WTC11 (cell line): ENCODE measurements around the gene ZFX. TPM values are rescaled to one million over a fixed set of nuclear protein-coding genes. Genes with fewer than 3 reads are reported as not detected.
A peak's percentile ranks its signal among the peaks of the same experiment; 100 is the strongest.

Source experiments
- ATAC-seq: fragments of 200-7000 bp; cut with Tn5 transposase; 2 replicates; pipeline ENCODE4 v1.10.0; 2021; ENCODE audit warnings: mild to moderate bottlenecking, moderate library complexity
- CTCF ChIA-PET: fragments of 300-600 bp; sonication (Branson Sonifier 250); formaldehyde crosslinking; loops from one replicate; lab custom pipeline; 2021; ENCODE audit warnings: antibody characterized with exemption; lab: Charles Lee
- POLR2A ChIA-PET: fragments of 350-600 bp; sonication (Branson Sonifier 250); formaldehyde crosslinking; loops from one replicate; lab custom pipeline; 2021; ENCODE audit warnings: antibody characterized with exemption; lab: Charles Lee
- DNase-seq: peaks from one replicate; pipeline ENCODE4 v3.0.0; 2021; ENCODE audit warnings: low spot score
- H3K27ac Mint-ChIP-seq: 2 replicates; pipeline ENCODE4 v1.8.0; 2021; ENCODE audit warnings: mixed read lengths
- H3K27me3 Mint-ChIP-seq: 2 replicates; pipeline ENCODE4 v1.8.0; 2021; ENCODE audit warnings: low read depth, mild to moderate bottlenecking, moderate library complexity, mixed read lengths
- H3K36me3 Mint-ChIP-seq: 2 replicates; pipeline ENCODE4 v1.8.0; 2021; ENCODE audit warnings: mixed read lengths
- H3K4me1 Mint-ChIP-seq: 2 replicates; pipeline ENCODE4 v1.8.0; 2022; ENCODE audit warnings: mixed read lengths
- H3K4me3 Mint-ChIP-seq: 2 replicates; pipeline ENCODE4 v1.8.0; 2021; ENCODE audit warnings: mild to moderate bottlenecking, moderate library complexity, mixed read lengths
- H3K9me3 Mint-ChIP-seq: 2 replicates; pipeline ENCODE4 v1.8.0; 2021; ENCODE audit warnings: mixed read lengths
- CREB1 ChIP-seq: sonication (generic); formaldehyde crosslinking; IDR thresholded peaks from 2 replicates; pipeline ENCODE4 v1.8.0; 2023; ENCODE audit warnings: mild to moderate bottlenecking, missing genetic modification reagents
- FOXK1 ChIP-seq: sonication (generic); formaldehyde crosslinking; IDR thresholded peaks from 2 replicates; pipeline ENCODE4 v1.8.0; 2022; ENCODE audit warnings: mild to moderate bottlenecking, moderate library complexity, missing genetic modification reagents
- FOXP1 ChIP-seq: sonication (generic); formaldehyde crosslinking; IDR thresholded peaks from 2 replicates; pipeline ENCODE4 v1.8.0; 2022; ENCODE audit warnings: missing genetic modification reagents, mild to moderate bottlenecking, moderate library complexity, borderline replicate concordance
- GRHL2 ChIP-seq: fragments of 250-450 bp; sonication (Bioruptor Pico); IDR thresholded peaks from 2 replicates; pipeline ENCODE4 v1.8.0; 2022; ENCODE audit warnings: mild to moderate bottlenecking, moderate library complexity; ENCODE audit not compliant: insufficient replicate concordance, severe bottlenecking
- HMGA2 ChIP-seq: fragments of 250-450 bp; sonication (Bioruptor Pico); IDR thresholded peaks from 2 replicates; pipeline ENCODE4 v1.4.0; 2021; ENCODE audit warnings: mild to moderate bottlenecking, moderate library complexity
- IRF2 ChIP-seq: sonication (generic); formaldehyde crosslinking; IDR thresholded peaks from 2 replicates; pipeline ENCODE4 v1.8.0; 2022; ENCODE audit warnings: low read depth, missing genetic modification reagents, borderline replicate concordance
- JAZF1 ChIP-seq: fragments of 250-450 bp; sonication (Bioruptor Pico); IDR thresholded peaks from 2 replicates; pipeline ENCODE4 v1.9.0; 2021; ENCODE audit warnings: moderate library complexity, mild to moderate bottlenecking, inconsistent platforms
- MXD4 ChIP-seq: fragments of 250-450 bp; sonication (Bioruptor Pico); IDR thresholded peaks from 2 replicates; pipeline ENCODE4 v1.8.0; 2021; ENCODE audit warnings: mild to moderate bottlenecking, moderate library complexity, borderline replicate concordance
- NFE2L1 ChIP-seq: sonication (generic); formaldehyde crosslinking; IDR thresholded peaks from 2 replicates; pipeline ENCODE4 v1.8.1; 2023; ENCODE audit warnings: missing genetic modification reagents
- SMAD3 ChIP-seq: sonication (generic); formaldehyde crosslinking; IDR thresholded peaks from 2 replicates; pipeline ENCODE4 v1.8.0; 2022; ENCODE audit warnings: missing genetic modification reagents, mild to moderate bottlenecking, borderline replicate concordance
- SOX15 ChIP-seq: fragments of 250-450 bp; sonication (Bioruptor Pico); IDR thresholded peaks from 2 replicates; pipeline ENCODE4 v1.9.0; 2021; ENCODE audit warnings: mild to moderate bottlenecking
- total RNA-seq: library from RNA; stranded (reverse); gene quantifications from 3 replicates; pipeline ENCODE4 v1.2.3, GENCODE V29; 2021
- TF ChIP-seq, protein P1 (sequence below): sonication (generic); formaldehyde crosslinking; IDR thresholded peaks from 2 replicates; pipeline ENCODE4 v1.8.1; 2023; ENCODE audit warnings: mild to moderate bottlenecking, missing genetic modification reagents, moderate library complexity
- TF ChIP-seq, protein P2 (sequence below): fragments of 250-450 bp; sonication (Bioruptor Pico); IDR thresholded peaks from 2 replicates; pipeline ENCODE4 v1.8.0; 2021; ENCODE audit warnings: mild to moderate bottlenecking
- TF ChIP-seq, protein P3 (sequence below): sonication (generic); formaldehyde crosslinking; IDR thresholded peaks from 2 replicates; pipeline ENCODE4 v1.8.0; 2023; ENCODE audit warnings: missing genetic modification reagents, mild to moderate bottlenecking, borderline replicate concordance
- TF ChIP-seq, protein P4 (sequence below): sonication (generic); formaldehyde crosslinking; IDR thresholded peaks from 2 replicates; pipeline ENCODE4 v1.8.1; 2023; ENCODE audit warnings: mild to moderate bottlenecking, missing genetic modification reagents, borderline replicate concordance
- TF ChIP-seq, protein P5 (sequence below): fragments of 200-600 bp; IDR thresholded peaks from 2 replicates; pipeline ENCODE4 v1.8.0; 2022; ENCODE audit warnings: antibody characterized with exemption
- TF ChIP-seq, protein P6 (sequence below): fragments of 250-450 bp; sonication (Bioruptor Pico); IDR thresholded peaks from 2 replicates; pipeline ENCODE4 v1.9.0; 2021; ENCODE audit warnings: mild to moderate bottlenecking, borderline replicate concordance
- TF ChIP-seq, protein P7 (sequence below): sonication (generic); formaldehyde crosslinking; IDR thresholded peaks from 2 replicates; pipeline ENCODE4 v1.8.1; 2023; ENCODE audit warnings: mild to moderate bottlenecking, missing genetic modification reagents

ZFX gene
- total RNA-seq, 1 experiment from 2014 or later, result 19.3 TPM

DNA sequence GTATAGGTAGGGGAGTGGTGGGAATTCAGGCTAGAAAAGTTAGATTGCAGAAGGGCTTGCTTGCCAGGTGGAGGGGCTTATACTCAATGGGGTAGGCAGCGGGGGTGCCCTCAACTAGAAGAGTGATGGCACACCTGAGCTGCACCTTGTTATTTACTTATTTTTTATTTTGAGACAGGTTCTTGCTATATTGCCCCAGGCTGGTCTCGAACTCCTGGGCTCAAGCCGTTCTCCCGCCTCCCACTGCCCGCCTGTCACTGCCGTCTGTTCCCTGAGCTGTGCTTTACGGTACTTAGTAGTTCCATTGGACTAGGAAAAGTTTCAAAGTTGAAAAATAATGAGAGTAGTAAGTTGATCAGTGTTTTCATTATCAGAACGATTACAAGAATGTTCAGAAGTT is 2.0 kb downstream of the ZFX start:
- H3K9me3 Mint-ChIP-seq, result no peaks in the 10 kb centered on the region
- ChIA-PET CTCF (no interaction called here), POLR2A (no interaction called here)
- H3K4me1 Mint-ChIP-seq, result peaks cover 46% of the 10 kb centered on the region
- H3K27ac Mint-ChIP-seq, result peak overlapping the region; percentile 98
- ATAC-seq (no peak), DNase-seq (no peak)
- no peaks in the 10 kb centered on the region for H3K27me3 Mint-ChIP-seq
- H3K36me3 Mint-ChIP-seq, result 0 out of 2 replicates have a peak, but pooled peaks cover 2% of the 10 kb centered on the region
- TF ChIP-seq GRHL2 (CRISPR knock-in tag) (no peak), HMGA2 (CRISPR knock-in tag) (no peak), FOXK1 (CRISPR knock-in tag) (no peak), JAZF1 (CRISPR knock-in tag) (no peak), CREB1 (CRISPR knock-in tag) (no peak), IRF2 (no peak), FOXP1 (CRISPR knock-in tag) (no peak), NFE2L1 (no peak), SOX15 (no peak), SMAD3 (CRISPR knock-in tag) (no peak), MXD4 (no peak)
- TF ChIP-seq, protein P1, sequence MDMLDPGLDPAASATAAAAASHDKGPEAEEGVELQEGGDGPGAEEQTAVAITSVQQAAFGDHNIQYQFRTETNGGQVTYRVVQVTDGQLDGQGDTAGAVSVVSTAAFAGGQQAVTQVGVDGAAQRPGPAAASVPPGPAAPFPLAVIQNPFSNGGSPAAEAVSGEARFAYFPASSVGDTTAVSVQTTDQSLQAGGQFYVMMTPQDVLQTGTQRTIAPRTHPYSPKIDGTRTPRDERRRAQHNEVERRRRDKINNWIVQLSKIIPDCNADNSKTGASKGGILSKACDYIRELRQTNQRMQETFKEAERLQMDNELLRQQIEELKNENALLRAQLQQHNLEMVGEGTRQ (CRISPR knock-in tag), result no peak
- TF ChIP-seq, protein P2, sequence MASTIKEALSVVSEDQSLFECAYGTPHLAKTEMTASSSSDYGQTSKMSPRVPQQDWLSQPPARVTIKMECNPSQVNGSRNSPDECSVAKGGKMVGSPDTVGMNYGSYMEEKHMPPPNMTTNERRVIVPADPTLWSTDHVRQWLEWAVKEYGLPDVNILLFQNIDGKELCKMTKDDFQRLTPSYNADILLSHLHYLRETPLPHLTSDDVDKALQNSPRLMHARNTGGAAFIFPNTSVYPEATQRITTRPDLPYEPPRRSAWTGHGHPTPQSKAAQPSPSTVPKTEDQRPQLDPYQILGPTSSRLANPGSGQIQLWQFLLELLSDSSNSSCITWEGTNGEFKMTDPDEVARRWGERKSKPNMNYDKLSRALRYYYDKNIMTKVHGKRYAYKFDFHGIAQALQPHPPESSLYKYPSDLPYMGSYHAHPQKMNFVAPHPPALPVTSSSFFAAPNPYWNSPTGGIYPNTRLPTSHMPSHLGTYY (CRISPR knock-in tag), result no peak
- TF ChIP-seq, protein P3, sequence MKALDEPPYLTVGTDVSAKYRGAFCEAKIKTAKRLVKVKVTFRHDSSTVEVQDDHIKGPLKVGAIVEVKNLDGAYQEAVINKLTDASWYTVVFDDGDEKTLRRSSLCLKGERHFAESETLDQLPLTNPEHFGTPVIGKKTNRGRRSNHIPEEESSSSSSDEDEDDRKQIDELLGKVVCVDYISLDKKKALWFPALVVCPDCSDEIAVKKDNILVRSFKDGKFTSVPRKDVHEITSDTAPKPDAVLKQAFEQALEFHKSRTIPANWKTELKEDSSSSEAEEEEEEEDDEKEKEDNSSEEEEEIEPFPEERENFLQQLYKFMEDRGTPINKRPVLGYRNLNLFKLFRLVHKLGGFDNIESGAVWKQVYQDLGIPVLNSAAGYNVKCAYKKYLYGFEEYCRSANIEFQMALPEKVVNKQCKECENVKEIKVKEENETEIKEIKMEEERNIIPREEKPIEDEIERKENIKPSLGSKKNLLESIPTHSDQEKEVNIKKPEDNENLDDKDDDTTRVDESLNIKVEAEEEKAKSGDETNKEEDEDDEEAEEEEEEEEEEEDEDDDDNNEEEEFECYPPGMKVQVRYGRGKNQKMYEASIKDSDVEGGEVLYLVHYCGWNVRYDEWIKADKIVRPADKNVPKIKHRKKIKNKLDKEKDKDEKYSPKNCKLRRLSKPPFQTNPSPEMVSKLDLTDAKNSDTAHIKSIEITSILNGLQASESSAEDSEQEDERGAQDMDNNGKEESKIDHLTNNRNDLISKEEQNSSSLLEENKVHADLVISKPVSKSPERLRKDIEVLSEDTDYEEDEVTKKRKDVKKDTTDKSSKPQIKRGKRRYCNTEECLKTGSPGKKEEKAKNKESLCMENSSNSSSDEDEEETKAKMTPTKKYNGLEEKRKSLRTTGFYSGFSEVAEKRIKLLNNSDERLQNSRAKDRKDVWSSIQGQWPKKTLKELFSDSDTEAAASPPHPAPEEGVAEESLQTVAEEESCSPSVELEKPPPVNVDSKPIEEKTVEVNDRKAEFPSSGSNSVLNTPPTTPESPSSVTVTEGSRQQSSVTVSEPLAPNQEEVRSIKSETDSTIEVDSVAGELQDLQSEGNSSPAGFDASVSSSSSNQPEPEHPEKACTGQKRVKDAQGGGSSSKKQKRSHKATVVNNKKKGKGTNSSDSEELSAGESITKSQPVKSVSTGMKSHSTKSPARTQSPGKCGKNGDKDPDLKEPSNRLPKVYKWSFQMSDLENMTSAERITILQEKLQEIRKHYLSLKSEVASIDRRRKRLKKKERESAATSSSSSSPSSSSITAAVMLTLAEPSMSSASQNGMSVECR (CRISPR knock-in tag), result no peak
- TF ChIP-seq, protein P4, sequence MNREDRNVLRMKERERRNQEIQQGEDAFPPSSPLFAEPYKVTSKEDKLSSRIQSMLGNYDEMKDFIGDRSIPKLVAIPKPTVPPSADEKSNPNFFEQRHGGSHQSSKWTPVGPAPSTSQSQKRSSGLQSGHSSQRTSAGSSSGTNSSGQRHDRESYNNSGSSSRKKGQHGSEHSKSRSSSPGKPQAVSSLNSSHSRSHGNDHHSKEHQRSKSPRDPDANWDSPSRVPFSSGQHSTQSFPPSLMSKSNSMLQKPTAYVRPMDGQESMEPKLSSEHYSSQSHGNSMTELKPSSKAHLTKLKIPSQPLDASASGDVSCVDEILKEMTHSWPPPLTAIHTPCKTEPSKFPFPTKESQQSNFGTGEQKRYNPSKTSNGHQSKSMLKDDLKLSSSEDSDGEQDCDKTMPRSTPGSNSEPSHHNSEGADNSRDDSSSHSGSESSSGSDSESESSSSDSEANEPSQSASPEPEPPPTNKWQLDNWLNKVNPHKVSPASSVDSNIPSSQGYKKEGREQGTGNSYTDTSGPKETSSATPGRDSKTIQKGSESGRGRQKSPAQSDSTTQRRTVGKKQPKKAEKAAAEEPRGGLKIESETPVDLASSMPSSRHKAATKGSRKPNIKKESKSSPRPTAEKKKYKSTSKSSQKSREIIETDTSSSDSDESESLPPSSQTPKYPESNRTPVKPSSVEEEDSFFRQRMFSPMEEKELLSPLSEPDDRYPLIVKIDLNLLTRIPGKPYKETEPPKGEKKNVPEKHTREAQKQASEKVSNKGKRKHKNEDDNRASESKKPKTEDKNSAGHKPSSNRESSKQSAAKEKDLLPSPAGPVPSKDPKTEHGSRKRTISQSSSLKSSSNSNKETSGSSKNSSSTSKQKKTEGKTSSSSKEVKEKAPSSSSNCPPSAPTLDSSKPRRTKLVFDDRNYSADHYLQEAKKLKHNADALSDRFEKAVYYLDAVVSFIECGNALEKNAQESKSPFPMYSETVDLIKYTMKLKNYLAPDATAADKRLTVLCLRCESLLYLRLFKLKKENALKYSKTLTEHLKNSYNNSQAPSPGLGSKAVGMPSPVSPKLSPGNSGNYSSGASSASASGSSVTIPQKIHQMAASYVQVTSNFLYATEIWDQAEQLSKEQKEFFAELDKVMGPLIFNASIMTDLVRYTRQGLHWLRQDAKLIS (CRISPR knock-in tag), result no peak
- TF ChIP-seq, protein P5, sequence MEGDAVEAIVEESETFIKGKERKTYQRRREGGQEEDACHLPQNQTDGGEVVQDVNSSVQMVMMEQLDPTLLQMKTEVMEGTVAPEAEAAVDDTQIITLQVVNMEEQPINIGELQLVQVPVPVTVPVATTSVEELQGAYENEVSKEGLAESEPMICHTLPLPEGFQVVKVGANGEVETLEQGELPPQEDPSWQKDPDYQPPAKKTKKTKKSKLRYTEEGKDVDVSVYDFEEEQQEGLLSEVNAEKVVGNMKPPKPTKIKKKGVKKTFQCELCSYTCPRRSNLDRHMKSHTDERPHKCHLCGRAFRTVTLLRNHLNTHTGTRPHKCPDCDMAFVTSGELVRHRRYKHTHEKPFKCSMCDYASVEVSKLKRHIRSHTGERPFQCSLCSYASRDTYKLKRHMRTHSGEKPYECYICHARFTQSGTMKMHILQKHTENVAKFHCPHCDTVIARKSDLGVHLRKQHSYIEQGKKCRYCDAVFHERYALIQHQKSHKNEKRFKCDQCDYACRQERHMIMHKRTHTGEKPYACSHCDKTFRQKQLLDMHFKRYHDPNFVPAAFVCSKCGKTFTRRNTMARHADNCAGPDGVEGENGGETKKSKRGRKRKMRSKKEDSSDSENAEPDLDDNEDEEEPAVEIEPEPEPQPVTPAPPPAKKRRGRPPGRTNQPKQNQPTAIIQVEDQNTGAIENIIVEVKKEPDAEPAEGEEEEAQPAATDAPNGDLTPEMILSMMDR, result no peak
- TF ChIP-seq, protein P6, sequence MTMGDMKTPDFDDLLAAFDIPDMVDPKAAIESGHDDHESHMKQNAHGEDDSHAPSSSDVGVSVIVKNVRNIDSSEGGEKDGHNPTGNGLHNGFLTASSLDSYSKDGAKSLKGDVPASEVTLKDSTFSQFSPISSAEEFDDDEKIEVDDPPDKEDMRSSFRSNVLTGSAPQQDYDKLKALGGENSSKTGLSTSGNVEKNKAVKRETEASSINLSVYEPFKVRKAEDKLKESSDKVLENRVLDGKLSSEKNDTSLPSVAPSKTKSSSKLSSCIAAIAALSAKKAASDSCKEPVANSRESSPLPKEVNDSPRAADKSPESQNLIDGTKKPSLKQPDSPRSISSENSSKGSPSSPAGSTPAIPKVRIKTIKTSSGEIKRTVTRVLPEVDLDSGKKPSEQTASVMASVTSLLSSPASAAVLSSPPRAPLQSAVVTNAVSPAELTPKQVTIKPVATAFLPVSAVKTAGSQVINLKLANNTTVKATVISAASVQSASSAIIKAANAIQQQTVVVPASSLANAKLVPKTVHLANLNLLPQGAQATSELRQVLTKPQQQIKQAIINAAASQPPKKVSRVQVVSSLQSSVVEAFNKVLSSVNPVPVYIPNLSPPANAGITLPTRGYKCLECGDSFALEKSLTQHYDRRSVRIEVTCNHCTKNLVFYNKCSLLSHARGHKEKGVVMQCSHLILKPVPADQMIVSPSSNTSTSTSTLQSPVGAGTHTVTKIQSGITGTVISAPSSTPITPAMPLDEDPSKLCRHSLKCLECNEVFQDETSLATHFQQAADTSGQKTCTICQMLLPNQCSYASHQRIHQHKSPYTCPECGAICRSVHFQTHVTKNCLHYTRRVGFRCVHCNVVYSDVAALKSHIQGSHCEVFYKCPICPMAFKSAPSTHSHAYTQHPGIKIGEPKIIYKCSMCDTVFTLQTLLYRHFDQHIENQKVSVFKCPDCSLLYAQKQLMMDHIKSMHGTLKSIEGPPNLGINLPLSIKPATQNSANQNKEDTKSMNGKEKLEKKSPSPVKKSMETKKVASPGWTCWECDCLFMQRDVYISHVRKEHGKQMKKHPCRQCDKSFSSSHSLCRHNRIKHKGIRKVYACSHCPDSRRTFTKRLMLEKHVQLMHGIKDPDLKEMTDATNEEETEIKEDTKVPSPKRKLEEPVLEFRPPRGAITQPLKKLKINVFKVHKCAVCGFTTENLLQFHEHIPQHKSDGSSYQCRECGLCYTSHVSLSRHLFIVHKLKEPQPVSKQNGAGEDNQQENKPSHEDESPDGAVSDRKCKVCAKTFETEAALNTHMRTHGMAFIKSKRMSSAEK (CRISPR knock-in tag), result no peak
- TF ChIP-seq, protein P7, sequence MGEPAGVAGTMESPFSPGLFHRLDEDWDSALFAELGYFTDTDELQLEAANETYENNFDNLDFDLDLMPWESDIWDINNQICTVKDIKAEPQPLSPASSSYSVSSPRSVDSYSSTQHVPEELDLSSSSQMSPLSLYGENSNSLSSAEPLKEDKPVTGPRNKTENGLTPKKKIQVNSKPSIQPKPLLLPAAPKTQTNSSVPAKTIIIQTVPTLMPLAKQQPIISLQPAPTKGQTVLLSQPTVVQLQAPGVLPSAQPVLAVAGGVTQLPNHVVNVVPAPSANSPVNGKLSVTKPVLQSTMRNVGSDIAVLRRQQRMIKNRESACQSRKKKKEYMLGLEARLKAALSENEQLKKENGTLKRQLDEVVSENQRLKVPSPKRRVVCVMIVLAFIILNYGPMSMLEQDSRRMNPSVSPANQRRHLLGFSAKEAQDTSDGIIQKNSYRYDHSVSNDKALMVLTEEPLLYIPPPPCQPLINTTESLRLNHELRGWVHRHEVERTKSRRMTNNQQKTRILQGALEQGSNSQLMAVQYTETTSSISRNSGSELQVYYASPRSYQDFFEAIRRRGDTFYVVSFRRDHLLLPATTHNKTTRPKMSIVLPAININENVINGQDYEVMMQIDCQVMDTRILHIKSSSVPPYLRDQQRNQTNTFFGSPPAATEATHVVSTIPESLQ (CRISPR knock-in tag), result no peak
- peak overlapping the region; percentile 90 for H3K4me3 Mint-ChIP-seq
